Hepatocyte (in vitro differentiated cells): Measurements from ENCODE around the gene OR5AN1.

ENCODE experiments used
- EZH2 ChIP-seq: fragments of 200-600 bp; sonication (generic); IDR thresholded peaks from 2 replicates; pipeline ENCODE4 v1.6.1; 2016; ENCODE audit warnings: antibody characterized with exemption, mild to moderate bottlenecking, borderline replicate concordance
- EZH2phosphoT487 ChIP-seq: fragments of 200-600 bp; sonication (generic); IDR thresholded peaks from one replicate; pipeline ENCODE4 v1.6.1; 2018; ENCODE audit warnings: antibody characterized with exemption, mild to moderate bottlenecking, low read depth, moderate library complexity; ENCODE audit not compliant: unreplicated experiment, severe bottlenecking
- TF ChIP-seq, protein P1 (sequence below): fragments of 200-600 bp; sonication (generic); IDR thresholded peaks from 2 replicates; pipeline ENCODE4 v1.5.1; 2016; ENCODE audit warnings: antibody characterized with exemption, mild to moderate bottlenecking; ENCODE audit not compliant: poor library complexity

GRCh38 chr11:59403546-59403945 is 44.9 kb downstream of the OR5AN1 start:
- TF ChIP-seq EZH2phosphoT487 = no peak
- TF ChIP-seq, protein P1, sequence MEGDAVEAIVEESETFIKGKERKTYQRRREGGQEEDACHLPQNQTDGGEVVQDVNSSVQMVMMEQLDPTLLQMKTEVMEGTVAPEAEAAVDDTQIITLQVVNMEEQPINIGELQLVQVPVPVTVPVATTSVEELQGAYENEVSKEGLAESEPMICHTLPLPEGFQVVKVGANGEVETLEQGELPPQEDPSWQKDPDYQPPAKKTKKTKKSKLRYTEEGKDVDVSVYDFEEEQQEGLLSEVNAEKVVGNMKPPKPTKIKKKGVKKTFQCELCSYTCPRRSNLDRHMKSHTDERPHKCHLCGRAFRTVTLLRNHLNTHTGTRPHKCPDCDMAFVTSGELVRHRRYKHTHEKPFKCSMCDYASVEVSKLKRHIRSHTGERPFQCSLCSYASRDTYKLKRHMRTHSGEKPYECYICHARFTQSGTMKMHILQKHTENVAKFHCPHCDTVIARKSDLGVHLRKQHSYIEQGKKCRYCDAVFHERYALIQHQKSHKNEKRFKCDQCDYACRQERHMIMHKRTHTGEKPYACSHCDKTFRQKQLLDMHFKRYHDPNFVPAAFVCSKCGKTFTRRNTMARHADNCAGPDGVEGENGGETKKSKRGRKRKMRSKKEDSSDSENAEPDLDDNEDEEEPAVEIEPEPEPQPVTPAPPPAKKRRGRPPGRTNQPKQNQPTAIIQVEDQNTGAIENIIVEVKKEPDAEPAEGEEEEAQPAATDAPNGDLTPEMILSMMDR = no peak
- no peak for TF ChIP-seq EZH2
